ENCODE measurements around the gene CELF4.

The CELF4 gene

GRCh38 chr18:37408676-37409265 lies 156.8 kb downstream of the CELF4 start:
- Histone ChIP-seq H3K4me3 (ENCODE audit: low read length in 2 of 2) (no peak overlapping the region), H3K27me3 (ENCODE audit: control insufficient read depth in 2 of 2, insufficient read depth in 2 of 2, low read length in 2 of 2) (no peaks in the 10 kb centered on the region), H3K4me1 (ENCODE audit: control insufficient read depth in 2 of 2, insufficient read depth in 2 of 2, low read length in 2 of 2) (no peaks in the 10 kb centered on the region), H3K9ac (ENCODE audit: low read depth in 1 of 2, low read length in 2 of 2) (no peak overlapping the region), H3K9me3 (ENCODE audit: control insufficient read depth in 2 of 2, low read length in 2 of 2) (no peaks in the 10 kb centered on the region), H3K36me3 (ENCODE audit: control insufficient read depth in 2 of 2, insufficient read depth in 2 of 2, low read length in 2 of 2) (no peaks in the 10 kb centered on the region), H3K27ac (ENCODE audit: low read depth in 2 of 2, low read length in 2 of 2) (no peak overlapping the region)

- no peak overlapping the region for H3K27ac ChIP-seq (ENCODE audit: low read depth in 2 of 2, low read length in 2 of 2)
- no peak overlapping the region for H3K9ac ChIP-seq (ENCODE audit: low read depth in 1 of 2, low read length in 2 of 2)
- no peaks in the 10 kb centered on the region for H3K9me3 ChIP-seq (ENCODE audit: control insufficient read depth in 2 of 2, low read length in 2 of 2)
- H3K4me1 ChIP-seq (ENCODE audit: control insufficient read depth in 2 of 2, insufficient read depth in 2 of 2, low read length in 2 of 2) = no peaks in the 10 kb centered on the region
- H3K27me3 ChIP-seq (ENCODE audit: control insufficient read depth in 2 of 2, insufficient read depth in 2 of 2, low read length in 2 of 2) = no peaks in the 10 kb centered on the region
- H3K4me3 ChIP-seq (ENCODE audit: low read length in 2 of 2) = no peak overlapping the region
- H3K36me3 ChIP-seq (ENCODE audit: control insufficient read depth in 2 of 2, insufficient read depth in 2 of 2, low read length in 2 of 2) = no peaks in the 10 kb centered on the region
These were observed 158.0 kb downstream of the CELF4 start for GRCh38 chr18:37407571-37407970.

- Histone ChIP-seq H3K4me3 (ENCODE audit: low read length in 2 of 2) (no peak overlapping the region), H3K9ac (ENCODE audit: low read depth in 1 of 2, low read length in 2 of 2) (no peak overlapping the region), H3K4me1 (ENCODE audit: control insufficient read depth in 2 of 2, insufficient read depth in 2 of 2, low read length in 2 of 2) (no peaks in the 10 kb centered on the region), H3K9me3 (ENCODE audit: control insufficient read depth in 2 of 2, low read length in 2 of 2) (no peaks in the 10 kb centered on the region), H3K36me3 (ENCODE audit: control insufficient read depth in 2 of 2, insufficient read depth in 2 of 2, low read length in 2 of 2) (no peaks in the 10 kb centered on the region), H3K27me3 (ENCODE audit: control insufficient read depth in 2 of 2, insufficient read depth in 2 of 2, low read length in 2 of 2) (no peaks in the 10 kb centered on the region), H3K27ac (ENCODE audit: low read depth in 2 of 2, low read length in 2 of 2) (no peak overlapping the region)
These were observed 159.8 kb downstream of the CELF4 start for GRCh38 chr18:37405772-37406171.

DNA sequence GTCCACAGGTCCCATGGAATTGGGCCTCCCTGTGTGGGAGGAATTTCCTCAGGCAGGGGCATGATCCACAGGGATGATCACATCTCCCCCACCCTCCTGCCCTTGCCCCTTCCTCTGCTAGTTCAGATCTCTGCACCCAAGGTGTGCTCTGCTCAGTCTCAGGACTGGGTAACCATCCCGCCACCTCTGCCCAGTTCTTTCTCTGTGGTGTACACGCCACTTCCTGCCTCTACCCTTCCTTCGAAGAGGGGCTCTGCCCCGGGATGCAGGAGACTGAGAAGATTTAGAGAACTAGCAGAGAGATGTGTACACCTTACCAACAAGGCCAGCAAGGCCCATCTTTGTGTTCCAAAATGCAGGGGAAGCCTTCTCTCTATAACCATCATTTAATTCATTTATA lies 160.4 kb downstream of the CELF4 start:
- no peaks in the 10 kb centered on the region for H3K9me3 ChIP-seq (ENCODE audit: control insufficient read depth in 2 of 2, low read length in 2 of 2)
- no peaks in the 10 kb centered on the region for H3K36me3 ChIP-seq (ENCODE audit: control insufficient read depth in 2 of 2, insufficient read depth in 2 of 2, low read length in 2 of 2)
- no peaks in the 10 kb centered on the region for H3K27me3 ChIP-seq (ENCODE audit: control insufficient read depth in 2 of 2, insufficient read depth in 2 of 2, low read length in 2 of 2)
- no peak overlapping the region for H3K9ac ChIP-seq (ENCODE audit: low read depth in 1 of 2, low read length in 2 of 2)
- H3K27ac ChIP-seq (ENCODE audit: low read depth in 2 of 2, low read length in 2 of 2) = no peak overlapping the region
- no peak overlapping the region for H3K4me3 ChIP-seq (ENCODE audit: low read length in 2 of 2)
- no peaks in the 10 kb centered on the region for H3K4me1 ChIP-seq (ENCODE audit: control insufficient read depth in 2 of 2, insufficient read depth in 2 of 2, low read length in 2 of 2)

- Histone ChIP-seq H3K4me3 (ENCODE audit: low read length in 2 of 2) (no peak overlapping the region), H3K27ac (ENCODE audit: low read depth in 2 of 2, low read length in 2 of 2) (no peak overlapping the region), H3K36me3 (ENCODE audit: control insufficient read depth in 2 of 2, insufficient read depth in 2 of 2, low read length in 2 of 2) (no peaks in the 10 kb centered on the region), H3K9me3 (ENCODE audit: control insufficient read depth in 2 of 2, low read length in 2 of 2) (no peaks in the 10 kb centered on the region), H3K27me3 (ENCODE audit: control insufficient read depth in 2 of 2, insufficient read depth in 2 of 2, low read length in 2 of 2) (no peaks in the 10 kb centered on the region), H3K9ac (ENCODE audit: low read depth in 1 of 2, low read length in 2 of 2) (no peak overlapping the region), H3K4me1 (ENCODE audit: control insufficient read depth in 2 of 2, insufficient read depth in 2 of 2, low read length in 2 of 2) (no peaks in the 10 kb centered on the region)
These were observed 161.8 kb downstream of the CELF4 start for GRCh38 chr18:37403788-37404187.

GRCh38 chr18:37403100-37403781 lies 162.4 kb downstream of the CELF4 start:
- H3K27me3 ChIP-seq (ENCODE audit: control insufficient read depth in 2 of 2, insufficient read depth in 2 of 2, low read length in 2 of 2) = no peaks in the 10 kb centered on the region
- no peak overlapping the region for H3K27ac ChIP-seq (ENCODE audit: low read depth in 2 of 2, low read length in 2 of 2)
- H3K9me3 ChIP-seq (ENCODE audit: control insufficient read depth in 2 of 2, low read length in 2 of 2) = no peaks in the 10 kb centered on the region
- no peak overlapping the region for H3K4me3 ChIP-seq (ENCODE audit: low read length in 2 of 2)
- H3K4me1 ChIP-seq (ENCODE audit: control insufficient read depth in 2 of 2, insufficient read depth in 2 of 2, low read length in 2 of 2) = no peaks in the 10 kb centered on the region
- H3K9ac ChIP-seq (ENCODE audit: low read depth in 1 of 2, low read length in 2 of 2) = no peak overlapping the region
- H3K36me3 ChIP-seq (ENCODE audit: control insufficient read depth in 2 of 2, insufficient read depth in 2 of 2, low read length in 2 of 2) = no peaks in the 10 kb centered on the region

- Histone ChIP-seq H3K4me1 (ENCODE audit: control insufficient read depth in 2 of 2, insufficient read depth in 2 of 2, low read length in 2 of 2) (no peaks in the 10 kb centered on the region), H3K27me3 (ENCODE audit: control insufficient read depth in 2 of 2, insufficient read depth in 2 of 2, low read length in 2 of 2) (no peaks in the 10 kb centered on the region), H3K4me3 (ENCODE audit: low read length in 2 of 2) (no peak overlapping the region), H3K9ac (ENCODE audit: low read depth in 1 of 2, low read length in 2 of 2) (no peak overlapping the region), H3K36me3 (ENCODE audit: control insufficient read depth in 2 of 2, insufficient read depth in 2 of 2, low read length in 2 of 2) (no peaks in the 10 kb centered on the region), H3K9me3 (ENCODE audit: control insufficient read depth in 2 of 2, low read length in 2 of 2) (no peaks in the 10 kb centered on the region), H3K27ac (ENCODE audit: low read depth in 2 of 2, low read length in 2 of 2) (no peak overlapping the region)
These were observed 162.9 kb downstream of the CELF4 start for GRCh38 chr18:37402735-37403099.

DNA sequence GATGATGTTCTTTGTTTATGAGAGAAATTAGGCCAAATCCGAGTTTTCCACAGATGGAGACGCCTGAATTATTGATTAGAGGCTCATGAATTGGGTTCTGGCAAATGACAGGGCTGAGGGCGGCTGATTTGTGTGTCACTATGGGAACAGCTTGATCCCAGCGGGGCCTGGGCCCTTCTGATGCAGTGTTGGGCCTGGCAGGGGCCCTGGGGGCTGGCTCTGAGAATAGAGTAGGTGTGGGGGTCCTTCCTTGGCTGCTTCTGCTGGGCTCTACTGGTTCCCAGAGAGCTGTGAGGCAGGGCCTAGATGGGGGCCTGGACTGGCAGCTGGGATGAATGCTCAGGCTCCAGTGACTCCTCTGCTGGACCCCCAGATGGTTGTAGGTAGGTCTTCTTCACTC lies 164.8 kb downstream of the CELF4 start:
- peaks cover 0 to 2% of the 10 kb centered on the region in 2 donors for H3K27me3 ChIP-seq (ENCODE audit: control insufficient read depth in 2 of 2, insufficient read depth in 2 of 2, low read length in 2 of 2)
- no peak overlapping the region for H3K9ac ChIP-seq (ENCODE audit: low read depth in 1 of 2, low read length in 2 of 2)
- no peaks in the 10 kb centered on the region for H3K9me3 ChIP-seq (ENCODE audit: control insufficient read depth in 2 of 2, low read length in 2 of 2)
- H3K36me3 ChIP-seq (ENCODE audit: control insufficient read depth in 2 of 2, insufficient read depth in 2 of 2, low read length in 2 of 2) = no peaks in the 10 kb centered on the region
- H3K27ac ChIP-seq (ENCODE audit: low read depth in 2 of 2, low read length in 2 of 2) = no peak overlapping the region
- H3K4me3 ChIP-seq (ENCODE audit: low read length in 2 of 2) = no peak overlapping the region
- H3K4me1 ChIP-seq (ENCODE audit: control insufficient read depth in 2 of 2, insufficient read depth in 2 of 2, low read length in 2 of 2) = no peaks in the 10 kb centered on the region

- H3K9me3 ChIP-seq (ENCODE audit: control insufficient read depth in 2 of 2, low read length in 2 of 2) = no peaks in the 10 kb centered on the region
- H3K36me3 ChIP-seq (ENCODE audit: control insufficient read depth in 2 of 2, insufficient read depth in 2 of 2, low read length in 2 of 2) = no peaks in the 10 kb centered on the region
- H3K27me3 ChIP-seq (ENCODE audit: control insufficient read depth in 2 of 2, insufficient read depth in 2 of 2, low read length in 2 of 2) = peaks cover 1 to 5% of the 10 kb centered on the region in 2 donors
- H3K4me1 ChIP-seq (ENCODE audit: control insufficient read depth in 2 of 2, insufficient read depth in 2 of 2, low read length in 2 of 2) = no peaks in the 10 kb centered on the region
- H3K9ac ChIP-seq (ENCODE audit: low read depth in 1 of 2, low read length in 2 of 2) = no peak overlapping the region
- H3K27ac ChIP-seq (ENCODE audit: low read depth in 2 of 2, low read length in 2 of 2) = no peak overlapping the region
- H3K4me3 ChIP-seq (ENCODE audit: low read length in 2 of 2) = no peak overlapping the region
These were observed 167.2 kb downstream of the CELF4 start for GRCh38 chr18:37398248-37398920.

DNA sequence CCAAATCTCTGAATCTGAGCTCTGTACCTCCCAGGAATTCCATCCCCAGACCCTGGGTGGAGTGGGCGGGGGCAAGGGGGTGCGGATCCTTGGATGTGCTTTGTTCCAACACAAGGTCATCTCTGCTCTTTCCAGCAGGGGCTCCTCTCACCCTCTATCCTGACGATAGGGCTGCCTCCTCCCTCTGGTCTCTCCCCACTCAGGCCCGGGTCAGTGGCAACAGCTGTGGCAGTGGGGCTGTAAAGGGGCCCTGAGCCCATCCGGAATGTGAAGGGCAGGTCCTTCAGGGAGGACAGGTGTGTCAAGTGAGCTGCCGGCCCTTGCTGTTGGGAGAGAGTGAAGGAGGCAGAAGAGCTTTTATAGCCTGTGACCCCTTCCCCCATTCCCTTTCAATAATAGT lies 167.8 kb downstream of the CELF4 start:
- Histone ChIP-seq H3K27ac (ENCODE audit: low read depth in 2 of 2, low read length in 2 of 2) (no peak overlapping the region), H3K27me3 (ENCODE audit: control insufficient read depth in 2 of 2, insufficient read depth in 2 of 2, low read length in 2 of 2) (peaks cover 5 to 7% of the 10 kb centered on the region in 2 donors), H3K36me3 (ENCODE audit: control insufficient read depth in 2 of 2, insufficient read depth in 2 of 2, low read length in 2 of 2) (no peaks in the 10 kb centered on the region), H3K9me3 (ENCODE audit: control insufficient read depth in 2 of 2, low read length in 2 of 2) (no peaks in the 10 kb centered on the region), H3K4me3 (ENCODE audit: low read length in 2 of 2) (no peak overlapping the region), H3K9ac (ENCODE audit: low read depth in 1 of 2, low read length in 2 of 2) (no peak overlapping the region), H3K4me1 (ENCODE audit: control insufficient read depth in 2 of 2, insufficient read depth in 2 of 2, low read length in 2 of 2) (no peaks in the 10 kb centered on the region)

Data from mucosa of rectum (tissue), 2 donors.